ENCODE results near the gene SNAPC2. TPM values are rescaled to one million over a fixed set of nuclear protein-coding genes. Genes with fewer than 3 reads are reported as not detected.

SNAPC2 gene
- total RNA-seq, 1 experiment from 2014 or later: 9.8 TPM

DNA sequence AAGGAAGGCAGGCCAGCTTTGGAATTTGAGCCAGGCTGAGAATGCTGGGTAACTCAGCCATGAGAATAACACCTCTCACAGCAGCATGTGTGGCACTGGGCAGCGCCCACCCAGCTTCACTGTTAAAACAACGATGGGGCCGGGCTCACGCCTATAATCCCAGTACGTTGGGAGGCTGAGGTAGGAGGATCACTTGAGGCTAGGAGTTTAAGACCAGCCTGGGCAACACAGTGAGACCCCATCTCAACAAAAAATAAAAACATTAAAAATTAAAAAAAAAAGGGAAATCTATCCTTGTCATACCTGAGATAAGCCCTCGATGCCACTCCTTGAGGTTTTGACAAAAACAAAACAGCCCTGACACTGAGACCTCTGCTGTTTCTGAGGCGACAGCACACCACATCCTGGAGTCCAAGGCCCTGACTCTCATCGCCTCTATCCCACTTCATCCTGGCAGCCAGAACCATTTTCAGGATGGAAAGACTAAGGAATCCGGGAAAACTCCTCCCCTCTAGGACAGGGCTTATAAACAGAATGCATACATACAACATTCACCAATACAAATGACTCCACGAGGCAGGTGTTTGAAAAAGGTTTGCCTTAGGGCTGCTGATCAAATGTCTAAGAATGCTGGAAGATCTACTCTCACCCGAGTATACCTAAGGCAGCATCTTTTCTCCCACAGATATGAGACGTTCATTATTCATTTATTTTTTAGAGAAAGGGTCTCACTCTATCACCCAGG lies 46.0 kb downstream of the SNAPC2 start:
- no peak overlapping the region for H3K9ac ChIP-seq (ENCODE audit: low read length)
- H4K20me1 ChIP-seq (ENCODE audit: insufficient read depth, low read depth, low read length): 0 out of 2 replicates have a peak, but pooled peaks cover 8% of the 10 kb centered on the region
- no peaks in the 10 kb centered on the region for H3K9me2 ChIP-seq (replicated peaks; ENCODE audit: insufficient read depth, low read length)

DNA sequence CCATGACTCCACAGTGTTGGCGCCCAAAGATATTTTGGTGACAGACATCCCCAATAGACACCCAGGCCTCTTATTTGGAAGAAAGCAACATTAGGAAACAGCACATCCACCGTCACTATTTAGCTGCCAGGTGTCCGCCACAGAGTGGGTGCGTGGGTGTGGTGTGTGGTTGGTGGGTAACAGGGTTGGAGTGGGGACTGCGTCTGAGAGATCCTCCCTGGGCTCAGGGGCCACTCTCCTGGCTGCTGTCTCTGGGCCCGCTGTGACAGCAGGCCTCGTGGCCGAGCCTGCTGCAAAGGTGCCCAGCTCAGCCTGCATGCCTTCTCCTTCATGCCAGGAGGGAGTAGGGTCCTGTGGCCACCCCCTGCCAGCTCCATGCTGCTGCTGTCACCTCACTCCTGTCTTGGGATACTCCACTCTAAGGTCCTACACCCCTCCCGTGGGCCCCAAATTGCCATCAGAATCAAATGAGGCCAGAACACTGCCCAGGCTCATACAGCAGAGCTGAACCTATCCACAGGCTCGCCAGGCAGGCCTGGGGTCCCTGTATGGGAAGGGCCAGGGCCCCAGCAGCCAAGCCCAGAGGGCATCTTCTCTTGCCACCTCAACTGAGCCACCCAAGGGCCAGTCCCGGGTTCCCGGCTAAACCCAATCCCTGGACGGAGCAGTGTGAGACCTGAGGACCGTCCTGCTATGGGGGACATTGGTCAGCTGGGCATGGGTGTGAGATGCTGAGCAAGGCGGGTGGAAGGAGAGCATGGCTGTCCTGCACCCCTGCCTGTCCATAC lies 48.1 kb downstream of the SNAPC2 start:
- Histone ChIP-seq H3K36me3 (ENCODE audit: insufficient read depth, low read length) (peaks cover 14% of the 10 kb centered on the region; the same call in 1 of the 2 replicates), H3K27ac (ENCODE audit: low read length) (no peak overlapping the region), H3K9me3 (ENCODE audit: low read length) (no peaks in the 10 kb centered on the region), H3K27me3 (ENCODE audit: low read length) (no peaks in the 10 kb centered on the region), H3K4me3 (ENCODE audit: low read length) (no peak overlapping the region), H3K79me2 (ENCODE audit: low read length) (no peaks in the 10 kb centered on the region), H2AFZ (ENCODE audit: low read length) (no peak overlapping the region), H3K4me1 (ENCODE audit: low read length) (no peaks in the 10 kb centered on the region), H4K20me1 (ENCODE audit: insufficient read depth, low read depth, low read length) (0 out of 2 replicates have a peak, but pooled peaks cover 4% of the 10 kb centered on the region), H3K4me2 (ENCODE audit: low read depth, low read length, poor library complexity, severe bottlenecking) (no peak overlapping the region), H3K9ac (ENCODE audit: low read length) (no peak overlapping the region), H3K9me2 (replicated peaks; ENCODE audit: insufficient read depth, low read length) (no peaks in the 10 kb centered on the region)
- DNase-seq: no peak

More for the DNA sequence above, 46.0 kb downstream of the SNAPC2 start:
- DNase-seq: no peak
- no peak overlapping the region for H2AFZ ChIP-seq (ENCODE audit: low read length)
- no peak overlapping the region for H3K27ac ChIP-seq (ENCODE audit: low read length)
- no peaks in the 10 kb centered on the region for H3K27me3 ChIP-seq (ENCODE audit: low read length)
- H3K79me2 ChIP-seq (ENCODE audit: low read length): no peaks in the 10 kb centered on the region
- H3K4me3 ChIP-seq (ENCODE audit: low read length): no peak overlapping the region
- H3K9me3 ChIP-seq (ENCODE audit: low read length): no peaks in the 10 kb centered on the region
- H3K36me3 ChIP-seq (ENCODE audit: insufficient read depth, low read length): peaks cover 27% of the 10 kb centered on the region; the same call in 1 of the 2 replicates
- no peaks in the 10 kb centered on the region for H3K4me1 ChIP-seq (ENCODE audit: low read length)
- no peak overlapping the region for H3K4me2 ChIP-seq (ENCODE audit: low read depth, low read length, poor library complexity, severe bottlenecking)

DNA sequence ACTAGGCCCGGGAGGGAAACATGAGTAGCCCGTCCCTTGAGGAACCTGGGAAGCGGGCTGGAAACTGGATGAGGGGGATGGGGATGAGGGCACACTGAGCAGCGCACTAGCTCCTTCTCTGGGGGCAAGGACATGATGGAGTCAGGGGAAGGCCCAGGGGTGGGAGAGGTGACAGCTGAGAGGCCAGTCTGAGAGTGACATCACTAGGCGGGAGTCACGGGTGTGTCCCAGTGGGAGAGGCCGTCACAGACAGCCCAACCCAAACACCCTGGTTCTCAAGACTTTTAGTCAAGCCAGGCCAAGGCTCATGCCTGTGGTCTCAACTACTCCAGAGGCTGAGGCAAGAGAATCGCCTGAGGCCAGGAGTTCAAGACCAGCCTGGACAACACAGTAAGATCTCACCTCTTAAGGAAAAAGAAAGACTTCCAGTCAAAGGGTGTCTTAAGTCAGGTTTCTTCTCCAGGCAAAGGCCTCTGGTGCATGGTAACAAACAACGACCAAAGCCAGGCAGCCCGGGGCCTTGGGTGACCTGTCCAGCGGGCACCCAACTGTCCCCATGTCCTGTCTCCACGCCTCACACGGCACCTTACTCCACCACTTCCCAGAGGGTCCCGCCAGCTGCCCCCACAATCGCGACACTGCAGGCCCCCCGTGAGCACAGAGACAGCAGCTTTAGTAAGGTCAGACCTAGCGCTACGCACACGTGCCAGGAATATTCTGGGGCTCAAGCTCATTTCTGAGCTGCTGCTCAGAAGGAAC lies 48.8 kb downstream of the SNAPC2 start:
- Histone ChIP-seq H3K9me2 (replicated peaks; ENCODE audit: insufficient read depth, low read length) (no peaks in the 10 kb centered on the region), H2AFZ (ENCODE audit: low read length) (no peak overlapping the region), H4K20me1 (ENCODE audit: insufficient read depth, low read depth, low read length) (no peaks in the 10 kb centered on the region), H3K4me2 (ENCODE audit: low read depth, low read length, poor library complexity, severe bottlenecking) (no peak overlapping the region), H3K4me3 (ENCODE audit: low read length) (no peak overlapping the region), H3K79me2 (ENCODE audit: low read length) (no peaks in the 10 kb centered on the region), H3K9ac (ENCODE audit: low read length) (no peak overlapping the region), H3K36me3 (ENCODE audit: insufficient read depth, low read length) (peaks cover 14% of the 10 kb centered on the region; the same call in 1 of the 2 replicates), H3K9me3 (ENCODE audit: low read length) (no peaks in the 10 kb centered on the region), H3K27ac (ENCODE audit: low read length) (no peak overlapping the region), H3K4me1 (ENCODE audit: low read length) (no peaks in the 10 kb centered on the region), H3K27me3 (ENCODE audit: low read length) (no peaks in the 10 kb centered on the region)
- DNase-seq: no peak

DNA sequence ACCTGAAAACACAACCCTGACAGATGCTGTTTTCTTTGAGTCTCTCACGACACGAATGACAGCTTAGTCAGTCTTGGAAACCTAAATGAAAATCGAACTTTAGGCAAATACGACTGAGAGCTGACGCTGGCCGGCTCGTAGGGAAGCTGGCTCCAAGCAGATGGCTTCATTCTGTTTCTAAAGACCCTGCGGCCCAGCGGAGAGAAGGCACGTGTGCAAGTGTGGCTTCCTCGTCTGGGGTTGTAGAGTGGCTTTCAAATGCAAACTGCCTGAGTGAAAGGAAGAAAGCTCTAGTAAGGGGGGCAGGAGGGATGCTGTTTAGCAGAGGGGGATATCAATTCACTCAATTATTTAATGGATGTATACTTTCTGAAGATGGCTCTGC lies 49.4 kb downstream of the SNAPC2 start:
- Histone ChIP-seq H3K9me2 (replicated peaks; ENCODE audit: insufficient read depth, low read length) (no peaks in the 10 kb centered on the region), H3K4me3 (ENCODE audit: low read length) (no peak overlapping the region), H3K9me3 (ENCODE audit: low read length) (no peaks in the 10 kb centered on the region), H3K27me3 (ENCODE audit: low read length) (no peaks in the 10 kb centered on the region), H2AFZ (ENCODE audit: low read length) (no peak overlapping the region), H3K4me2 (ENCODE audit: low read depth, low read length, poor library complexity, severe bottlenecking) (no peak overlapping the region), H3K36me3 (ENCODE audit: insufficient read depth, low read length) (peaks cover 20% of the 10 kb centered on the region; the same call in 1 of the 2 replicates), H4K20me1 (ENCODE audit: insufficient read depth, low read depth, low read length) (no peaks in the 10 kb centered on the region), H3K27ac (ENCODE audit: low read length) (no peak overlapping the region), H3K4me1 (ENCODE audit: low read length) (no peaks in the 10 kb centered on the region), H3K79me2 (ENCODE audit: low read length) (no peaks in the 10 kb centered on the region), H3K9ac (ENCODE audit: low read length) (no peak overlapping the region)
- DNase-seq: no peak

DNA sequence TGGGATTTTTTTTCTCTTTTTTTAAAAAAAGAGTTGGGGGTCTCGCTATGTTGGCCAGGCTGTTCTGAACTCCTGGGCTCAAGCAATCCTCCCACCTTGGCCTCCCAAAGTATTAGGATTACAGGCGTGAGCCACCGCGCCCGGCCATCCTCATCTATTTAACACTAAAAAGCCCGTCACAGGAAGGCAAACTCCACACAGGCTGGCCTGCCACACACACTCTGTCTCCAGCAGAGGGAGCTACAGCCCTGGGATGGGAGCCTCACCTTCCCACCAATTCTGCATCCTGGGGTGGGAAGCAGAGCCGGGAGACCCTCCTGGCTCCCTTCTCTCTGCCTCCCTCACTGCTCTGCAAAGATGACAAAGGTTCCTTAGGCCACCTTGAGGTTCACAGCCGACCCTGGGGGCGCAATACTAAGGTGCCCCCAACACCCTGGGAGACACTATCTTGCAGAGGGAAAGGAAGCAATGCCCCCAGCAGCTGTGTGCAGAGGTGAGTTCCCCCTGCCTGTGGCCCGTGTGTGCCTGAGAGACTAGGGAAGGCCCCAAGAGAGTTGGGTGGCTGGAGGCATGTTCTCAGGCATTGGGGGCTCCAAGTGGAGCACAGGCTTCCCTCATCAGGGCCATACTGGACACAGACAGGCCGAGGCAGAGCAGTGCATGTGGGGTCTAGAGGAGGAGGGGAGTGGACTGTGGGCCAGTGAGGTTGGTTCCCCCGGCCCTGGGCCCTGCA lies 50.7 kb downstream of the SNAPC2 start:
- Histone ChIP-seq H3K4me2 (ENCODE audit: low read depth, low read length, poor library complexity, severe bottlenecking) (no peak overlapping the region), H3K9me3 (ENCODE audit: low read length) (no peaks in the 10 kb centered on the region), H3K4me1 (ENCODE audit: low read length) (no peaks in the 10 kb centered on the region), H3K4me3 (ENCODE audit: low read length) (no peak overlapping the region), H3K27ac (ENCODE audit: low read length) (no peak overlapping the region), H2AFZ (ENCODE audit: low read length) (no peak overlapping the region), H3K36me3 (ENCODE audit: insufficient read depth, low read length) (peaks cover 20% of the 10 kb centered on the region; the same call in 1 of the 2 replicates), H3K9ac (ENCODE audit: low read length) (no peak overlapping the region), H3K9me2 (replicated peaks; ENCODE audit: insufficient read depth, low read length) (no peaks in the 10 kb centered on the region), H3K27me3 (ENCODE audit: low read length) (no peaks in the 10 kb centered on the region), H3K79me2 (ENCODE audit: low read length) (no peaks in the 10 kb centered on the region), H4K20me1 (ENCODE audit: insufficient read depth, low read depth, low read length) (no peaks in the 10 kb centered on the region)
- DNase-seq: peak; percentile 65

DNA sequence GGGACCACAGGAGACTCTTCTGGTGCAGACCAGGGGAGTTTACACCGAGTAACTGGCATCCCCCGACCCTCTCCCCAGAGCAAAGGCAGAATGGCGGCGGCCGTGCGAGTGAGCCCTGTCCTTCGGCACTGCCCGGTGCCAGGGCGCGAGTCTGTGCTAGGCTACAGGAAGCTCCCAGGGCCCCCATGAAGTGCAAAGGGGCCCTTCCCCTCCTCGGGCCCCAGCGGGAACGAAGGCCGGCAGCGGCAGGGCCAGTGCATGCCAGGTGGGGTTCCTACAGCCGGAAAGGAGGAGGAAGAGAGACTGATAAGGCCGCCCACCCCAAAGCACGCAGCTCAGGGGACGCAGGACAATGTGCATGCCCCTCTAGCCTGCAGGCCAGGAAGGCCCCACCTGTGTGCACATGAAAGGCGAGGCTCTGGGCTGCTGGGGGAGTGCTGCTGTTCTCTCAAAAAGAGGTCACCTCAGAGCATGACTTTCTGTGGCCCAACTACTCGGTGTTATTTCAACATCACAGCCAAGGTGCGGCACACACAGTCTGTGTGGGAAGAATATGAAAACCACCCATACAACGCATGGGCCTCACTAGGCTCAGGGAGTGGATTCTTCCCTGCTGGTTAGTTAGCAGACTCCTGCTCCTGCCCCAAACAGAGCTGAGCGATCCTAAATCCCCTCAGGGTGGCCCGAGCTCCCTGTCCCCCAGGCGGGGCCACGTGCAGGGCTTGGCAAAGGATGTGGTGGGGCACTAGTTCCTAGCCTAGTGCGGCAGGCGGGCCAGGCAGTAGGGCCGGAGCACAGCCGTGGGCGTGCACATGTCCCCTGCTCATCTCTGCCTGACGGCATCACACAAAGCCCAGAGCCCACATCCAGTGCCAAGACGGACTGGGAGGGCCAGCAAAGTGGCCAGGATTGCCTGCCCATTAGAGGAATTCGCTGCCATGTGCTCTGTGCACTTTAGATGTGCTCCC lies 51.7 kb downstream of the SNAPC2 start:
- H3K9me3 ChIP-seq (ENCODE audit: low read length): no peaks in the 10 kb centered on the region
- no peak overlapping the region for H3K4me3 ChIP-seq (ENCODE audit: low read length)
- H3K4me1 ChIP-seq (ENCODE audit: low read length): no peaks in the 10 kb centered on the region
- no peak overlapping the region for H3K27ac ChIP-seq (ENCODE audit: low read length)
- H3K9me2 ChIP-seq (replicated peaks; ENCODE audit: insufficient read depth, low read length): no peaks in the 10 kb centered on the region
- peaks cover 16% of the 10 kb centered on the region for H3K36me3 ChIP-seq (ENCODE audit: insufficient read depth, low read length)
- no peak overlapping the region for H3K9ac ChIP-seq (ENCODE audit: low read length)
- H3K79me2 ChIP-seq (ENCODE audit: low read length): no peaks in the 10 kb centered on the region
- H3K27me3 ChIP-seq (ENCODE audit: low read length): no peaks in the 10 kb centered on the region
- no peak for DNase-seq
- no peak overlapping the region for H2AFZ ChIP-seq (ENCODE audit: low read length)
- no peak overlapping the region for H3K4me2 ChIP-seq (ENCODE audit: low read depth, low read length, poor library complexity, severe bottlenecking)
- H4K20me1 ChIP-seq (ENCODE audit: insufficient read depth, low read depth, low read length): no peaks in the 10 kb centered on the region

Data from Karpas-422 (cell line).